Parathyroid adenoma (tissue), 2 donors: Measurements from ENCODE around the gene PRKN.

Source experiments
- H2AFZ ChIP-seq: fragments of 300-600 bp; sonication (generic); one replicate; pipeline ENCODE4 v1.7.0; 2017; ENCODE audit warnings: antibody characterized with exemption, mild to moderate bottlenecking
- H3K27ac ChIP-seq: fragments of 300-600 bp; sonication (generic); one replicate; pipeline ENCODE4 v1.7.0; 2017
- H3K27me3 ChIP-seq: fragments of 300-600 bp; sonication (generic); one replicate; pipeline ENCODE4 v1.7.0; 2017; ENCODE audit warnings: low read length; ENCODE audit not compliant: control insufficient read depth, insufficient read depth
- H3K36me3 ChIP-seq: fragments of 300-600 bp; sonication (generic); one replicate; pipeline ENCODE4 v1.7.0; 2017; ENCODE audit warnings: low read length; ENCODE audit not compliant: control insufficient read depth, insufficient read depth
- H3K4me1 ChIP-seq: fragments of 300-600 bp; sonication (generic); one replicate; pipeline ENCODE4 v1.7.0; 2017; ENCODE audit warnings: control low read depth
- H3K4me2 ChIP-seq: fragments of 300-600 bp; sonication (generic); one replicate; pipeline ENCODE4 v1.7.0; 2017; ENCODE audit warnings: low read length
- H3K4me3 ChIP-seq: fragments of 300-600 bp; sonication (generic); one replicate; pipeline ENCODE4 v1.7.0; 2017; ENCODE audit warnings: low read depth, low read length
- H3K79me2 ChIP-seq: fragments of 300-600 bp; sonication (generic); one replicate; pipeline ENCODE4 v1.7.0; 2017; ENCODE audit warnings: control low read depth
- H3K9ac ChIP-seq: fragments of 300-600 bp; sonication (generic); one replicate; pipeline ENCODE4 v1.7.0; 2017; ENCODE audit warnings: mild to moderate bottlenecking
- H3K9me3 ChIP-seq: fragments of 300-600 bp; sonication (generic); one replicate; pipeline ENCODE4 v1.7.0; 2017; ENCODE audit warnings: low read length; ENCODE audit not compliant: control insufficient read depth
- CTCF ChIP-seq: fragments of 300-600 bp; sonication (generic); IDR thresholded peaks from one replicate; pipeline ENCODE4 v1.7.0; 2017; ENCODE audit warnings: antibody characterized with exemption, mild to moderate bottlenecking
- donor health status: primary hyperparathyroidism.

Gene PRKN

GRCh38 chr6:161434350-161434749 lies 1293.2 kb downstream of the PRKN start:
- no peak overlapping the region for H3K27ac ChIP-seq
- no peak overlapping the region for H3K4me2 ChIP-seq
- H2AFZ ChIP-seq, result no peak overlapping the region
- H3K36me3 ChIP-seq, result no peaks in the 10 kb centered on the region
- H3K4me3 ChIP-seq, result no peak overlapping the region
- no peaks in the 10 kb centered on the region for H3K9me3 ChIP-seq
- no peaks in the 10 kb centered on the region for H3K4me1 ChIP-seq
- no peaks in the 10 kb centered on the region for H3K79me2 ChIP-seq
- no peaks in the 10 kb centered on the region for H3K27me3 ChIP-seq
- no peak overlapping the region for H3K9ac ChIP-seq
- no peak for TF ChIP-seq CTCF

GRCh38 chr6:161432546-161432945 lies 1295.0 kb downstream of the PRKN start:
- no peak overlapping the region for H3K27ac ChIP-seq
- no peaks in the 10 kb centered on the region for H3K79me2 ChIP-seq
- TF ChIP-seq CTCF, result no peak
- H3K4me3 ChIP-seq, result no peak overlapping the region
- H3K9me3 ChIP-seq, result no peaks in the 10 kb centered on the region
- no peaks in the 10 kb centered on the region for H3K4me1 ChIP-seq
- no peaks in the 10 kb centered on the region for H3K27me3 ChIP-seq
- no peak overlapping the region for H3K4me2 ChIP-seq
- H3K36me3 ChIP-seq, result no peaks in the 10 kb centered on the region
- no peak overlapping the region for H3K9ac ChIP-seq
- H2AFZ ChIP-seq, result no peak overlapping the region

- H3K4me1 ChIP-seq, result no peaks in the 10 kb centered on the region
- H3K4me2 ChIP-seq, result no peak overlapping the region
- no peak overlapping the region for H3K27ac ChIP-seq
- H2AFZ ChIP-seq, result no peak overlapping the region
- H3K9ac ChIP-seq, result no peak overlapping the region
- H3K36me3 ChIP-seq, result no peaks in the 10 kb centered on the region
- H3K27me3 ChIP-seq, result no peaks in the 10 kb centered on the region
- H3K4me3 ChIP-seq, result no peak overlapping the region
- no peak for TF ChIP-seq CTCF
- H3K79me2 ChIP-seq, result no peaks in the 10 kb centered on the region
- H3K9me3 ChIP-seq, result no peaks in the 10 kb centered on the region
Observed at GRCh38 chr6:161429921-161430490, 1297.6 kb downstream of the PRKN start.

GRCh38 chr6:161424421-161424820 lies 1303.1 kb downstream of the PRKN start:
- H3K9ac ChIP-seq, result no peak overlapping the region
- H3K4me1 ChIP-seq, result no peaks in the 10 kb centered on the region
- H3K79me2 ChIP-seq, result no peaks in the 10 kb centered on the region
- H3K36me3 ChIP-seq, result no peaks in the 10 kb centered on the region
- H3K27ac ChIP-seq, result no peak overlapping the region
- H3K27me3 ChIP-seq, result no peaks in the 10 kb centered on the region
- H3K9me3 ChIP-seq, result no peaks in the 10 kb centered on the region
- no peak overlapping the region for H3K4me2 ChIP-seq
- no peak overlapping the region for H3K4me3 ChIP-seq
- no peak for TF ChIP-seq CTCF
- H2AFZ ChIP-seq, result no peak overlapping the region
